AG09319 (cell line): Measurements from ENCODE around the gene TALDO1.

Experiments used
- DNase-seq: peaks from one replicate; pipeline ENCODE4 v3.0.0-alpha.2; 2010; ENCODE audit warnings: low read depth; ENCODE audit errors: extremely low read depth
- TF ChIP-seq, protein P1 (sequence below): IDR thresholded peaks from 2 replicates; pipeline ENCODE4 v1.5.1; 2011; ENCODE audit warnings: low read depth, mild to moderate bottlenecking, inconsistent platforms, low read length, moderate library complexity

Gene TALDO1

DNA sequence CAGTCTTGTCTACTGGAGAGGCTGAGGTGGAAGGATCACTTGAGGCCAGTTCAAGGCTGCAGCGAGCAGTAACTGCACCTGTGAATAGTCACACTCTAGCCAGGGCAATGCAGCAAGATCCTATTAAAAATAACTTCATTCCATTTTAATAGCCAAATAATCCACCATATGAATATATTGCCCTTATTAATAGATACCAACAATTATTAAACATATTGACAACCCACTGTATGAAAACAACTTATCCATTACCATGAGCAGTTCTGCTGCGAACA lies 19.6 kb downstream of the TALDO1 start:
- no peak for DNase-seq
- TF ChIP-seq, protein P1, sequence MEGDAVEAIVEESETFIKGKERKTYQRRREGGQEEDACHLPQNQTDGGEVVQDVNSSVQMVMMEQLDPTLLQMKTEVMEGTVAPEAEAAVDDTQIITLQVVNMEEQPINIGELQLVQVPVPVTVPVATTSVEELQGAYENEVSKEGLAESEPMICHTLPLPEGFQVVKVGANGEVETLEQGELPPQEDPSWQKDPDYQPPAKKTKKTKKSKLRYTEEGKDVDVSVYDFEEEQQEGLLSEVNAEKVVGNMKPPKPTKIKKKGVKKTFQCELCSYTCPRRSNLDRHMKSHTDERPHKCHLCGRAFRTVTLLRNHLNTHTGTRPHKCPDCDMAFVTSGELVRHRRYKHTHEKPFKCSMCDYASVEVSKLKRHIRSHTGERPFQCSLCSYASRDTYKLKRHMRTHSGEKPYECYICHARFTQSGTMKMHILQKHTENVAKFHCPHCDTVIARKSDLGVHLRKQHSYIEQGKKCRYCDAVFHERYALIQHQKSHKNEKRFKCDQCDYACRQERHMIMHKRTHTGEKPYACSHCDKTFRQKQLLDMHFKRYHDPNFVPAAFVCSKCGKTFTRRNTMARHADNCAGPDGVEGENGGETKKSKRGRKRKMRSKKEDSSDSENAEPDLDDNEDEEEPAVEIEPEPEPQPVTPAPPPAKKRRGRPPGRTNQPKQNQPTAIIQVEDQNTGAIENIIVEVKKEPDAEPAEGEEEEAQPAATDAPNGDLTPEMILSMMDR: no peak

DNA sequence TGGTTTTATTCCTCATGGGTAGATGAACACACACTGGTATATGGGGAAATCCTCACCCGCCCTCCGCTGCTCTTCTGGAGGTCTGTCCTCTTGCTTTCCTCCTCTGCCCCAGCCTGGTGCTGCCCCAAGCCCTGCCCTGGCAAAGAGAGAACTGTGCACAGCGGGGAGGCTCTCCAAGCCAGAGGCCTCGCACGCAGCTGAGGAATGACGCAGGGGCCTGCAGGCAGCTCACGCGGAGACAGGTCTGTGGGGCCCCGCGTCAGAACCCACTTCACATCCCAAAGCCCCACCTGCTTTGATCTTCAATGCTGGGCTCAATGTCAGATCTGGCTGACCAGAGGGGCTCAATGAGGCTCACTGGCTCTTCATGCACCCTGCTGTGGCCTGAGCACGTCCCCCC lies 20.0 kb downstream of the TALDO1 start:
- TF ChIP-seq, protein P1: no peak
- no peak for DNase-seq

DNA sequence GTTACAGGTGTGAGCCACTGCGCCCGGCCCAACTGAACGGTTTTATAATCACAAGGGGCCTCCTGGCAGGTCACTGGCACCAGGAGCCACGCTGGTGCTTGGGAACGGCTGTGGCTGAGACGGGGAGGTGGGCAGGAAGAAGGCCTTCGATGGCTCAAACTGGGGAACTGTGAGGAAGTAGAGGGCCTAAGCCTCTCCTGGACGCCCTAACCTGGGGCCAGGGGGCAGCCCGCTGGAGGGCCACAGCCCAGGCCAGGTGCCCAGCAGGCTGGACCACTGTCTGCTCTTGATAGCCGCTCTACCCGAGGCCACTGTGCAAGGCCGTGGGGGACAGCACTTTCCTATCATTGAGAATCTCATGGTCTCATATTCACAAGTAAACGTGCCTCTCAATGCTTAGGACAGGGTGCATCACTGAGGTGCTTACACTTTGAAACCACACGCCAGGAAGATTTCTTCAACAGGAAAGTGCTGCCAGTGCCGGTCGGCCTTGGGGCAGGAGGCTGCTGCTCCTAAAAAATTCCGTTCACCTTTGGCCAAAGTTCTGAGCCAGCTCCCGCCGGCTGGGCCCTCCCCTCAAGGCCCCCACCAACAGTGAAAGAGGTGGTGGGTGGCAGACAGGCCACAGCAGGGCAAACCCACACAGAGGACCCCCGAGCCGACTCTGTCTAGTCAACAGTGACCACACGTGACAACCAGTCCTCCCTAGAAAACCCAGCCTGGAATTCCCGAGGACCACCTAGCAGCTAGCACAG lies 22.8 kb downstream of the TALDO1 start:
- TF ChIP-seq, protein P1: no peak
- DNase-seq: no peak

DNA sequence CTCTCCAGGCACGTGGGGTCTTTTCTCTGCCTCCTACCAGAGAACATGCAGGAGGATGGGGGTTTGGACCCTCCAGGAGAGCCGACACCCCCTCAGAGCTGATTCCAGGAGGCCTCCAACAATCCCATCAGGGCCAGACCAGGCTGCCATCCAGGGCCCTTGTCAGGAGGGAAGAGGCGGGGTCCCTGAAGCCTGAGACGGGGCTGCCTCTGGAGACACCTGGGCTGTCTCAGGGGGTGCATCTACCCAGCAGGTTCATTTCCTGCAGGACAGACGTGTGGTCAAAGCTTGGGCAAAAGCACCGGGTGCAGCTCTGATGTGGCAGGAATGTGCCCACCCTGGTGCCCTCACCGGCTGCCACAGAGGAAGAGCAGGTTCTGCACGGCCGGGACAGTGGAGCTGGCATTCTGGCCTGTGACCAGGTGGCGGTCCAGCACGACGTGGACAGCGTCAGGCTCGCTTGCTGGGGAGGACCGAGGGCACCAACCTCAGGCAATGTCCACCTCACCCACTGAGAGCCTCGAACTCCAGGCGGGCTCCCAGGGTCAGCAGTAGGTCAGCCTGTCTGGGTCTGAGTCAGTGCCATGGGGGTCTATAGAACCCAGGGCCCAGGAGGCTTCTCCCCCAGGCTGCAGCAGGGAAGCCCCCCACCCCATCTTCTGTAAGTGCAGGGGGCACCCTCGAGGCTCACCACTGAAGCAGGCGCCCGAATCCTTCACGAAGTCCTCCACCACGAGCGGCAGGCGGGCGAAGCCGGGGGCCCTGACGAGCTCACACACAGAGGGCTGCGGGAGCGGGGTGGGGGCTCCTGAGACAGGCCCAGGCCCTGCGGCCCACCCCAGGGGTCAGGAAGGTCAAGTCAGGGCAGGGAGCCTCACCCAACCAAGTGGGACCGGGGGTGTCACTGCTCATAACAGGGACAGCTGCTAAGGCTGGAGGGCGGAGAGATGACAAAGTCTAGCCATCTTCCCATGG lies 23.7 kb downstream of the TALDO1 start:
- TF ChIP-seq, protein P1: no peak
- DNase-seq: no peak

DNA sequence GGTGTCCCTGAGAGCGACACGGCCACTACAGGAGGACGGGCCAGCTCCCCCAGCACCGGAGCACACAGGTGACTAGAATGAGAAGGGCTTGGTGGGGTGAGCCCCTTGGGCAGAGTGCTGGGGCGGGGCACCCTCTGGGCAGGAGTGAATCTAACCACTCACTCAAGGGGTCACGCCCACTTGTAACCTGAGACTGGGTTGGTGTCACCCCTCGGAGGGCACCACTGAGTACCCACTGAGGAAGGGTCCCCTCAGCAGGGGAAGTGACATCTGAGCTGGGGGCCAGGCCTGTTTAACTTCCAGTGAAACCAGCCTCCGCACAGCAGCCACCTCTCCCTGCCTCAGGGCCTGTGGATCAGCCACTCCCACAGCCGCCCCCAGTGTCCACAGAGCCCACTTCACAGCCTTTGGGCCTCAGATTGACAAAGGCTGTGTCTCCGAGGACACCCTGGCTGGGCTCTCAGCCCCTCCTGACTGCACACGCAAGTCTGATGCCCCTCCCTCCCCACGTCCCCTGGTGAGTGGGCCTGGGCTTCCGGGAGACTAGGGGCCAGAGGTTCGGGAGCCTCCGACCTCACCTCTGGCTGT lies 24.4 kb downstream of the TALDO1 start:
- TF ChIP-seq, protein P1: no peak
- DNase-seq: no peak

DNA sequence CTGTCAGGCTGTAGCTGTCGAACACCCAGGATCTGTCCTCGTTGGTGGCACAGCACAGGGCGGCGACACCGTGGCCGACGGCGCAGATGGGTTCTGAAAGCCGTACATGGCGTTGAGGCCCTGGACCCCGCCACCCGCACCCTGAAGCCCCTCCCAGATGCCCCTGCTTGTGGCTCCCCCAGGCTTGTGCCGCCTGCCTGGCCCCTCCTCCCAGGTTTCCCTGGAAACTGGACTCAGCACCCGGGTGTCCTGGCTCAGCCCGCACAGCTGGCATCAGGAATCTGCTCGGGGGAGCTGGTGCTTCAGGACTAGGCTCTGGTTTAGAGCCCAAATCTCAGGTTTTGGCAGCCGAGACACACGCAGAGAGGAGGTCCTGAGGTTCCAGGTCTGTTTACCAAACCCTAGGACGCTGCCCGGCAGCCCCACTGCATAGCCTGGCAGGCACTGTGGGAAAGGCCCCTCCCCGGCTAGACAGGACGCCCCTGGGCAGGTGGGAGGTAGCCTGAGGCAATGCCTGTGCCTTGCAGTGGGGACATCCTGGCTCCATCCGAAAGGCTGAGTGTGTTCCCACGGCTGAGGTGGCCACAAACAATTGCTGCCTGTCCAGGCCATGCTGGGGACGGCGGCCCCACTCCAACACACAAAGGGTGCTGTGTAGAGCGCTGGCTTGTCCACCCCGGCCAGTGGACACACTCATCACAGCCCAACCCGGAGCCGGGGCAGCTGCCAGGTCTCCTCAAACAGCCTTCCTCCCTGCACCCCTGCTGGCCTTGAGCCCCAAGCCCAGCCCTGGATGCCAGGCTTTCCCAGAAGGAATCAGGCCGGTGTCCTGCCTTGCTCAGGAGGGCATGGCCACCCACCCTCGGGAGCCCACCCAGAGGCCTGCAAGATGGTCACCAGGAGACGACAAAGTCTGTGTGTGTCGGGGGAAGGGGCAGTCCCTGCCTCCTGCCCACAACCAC lies 25.4 kb downstream of the TALDO1 start:
- TF ChIP-seq, protein P1: no peak
- no peak for DNase-seq
